Body of pancreas (tissue), 4 donors: Measurements from ENCODE around the gene RAB5IF.
A peak's percentile ranks its signal among the peaks of the same experiment; 100 is the strongest.

ENCODE experiments used
- CTCF ChIP-seq, 7 experiments: fragments of 450-650 bp in 4 of 7; fragments of 200-600 bp in 3 of 7; sonication (generic) in 3 of 7; IDR thresholded peaks; one replicate each; pipeline ENCODE4 v1.5.1; 2016 to 2019; ENCODE audit warnings: antibody characterized with exemption in 7 of 7
- POLR2A ChIP-seq, 3 donors: fragments of 450-650 bp; IDR thresholded peaks; one replicate each; pipeline ENCODE4 v1.6.1; 2016; ENCODE audit warnings: antibody characterized with exemption in 3 of 3, mild to moderate bottlenecking in 2 of 3

DNA sequence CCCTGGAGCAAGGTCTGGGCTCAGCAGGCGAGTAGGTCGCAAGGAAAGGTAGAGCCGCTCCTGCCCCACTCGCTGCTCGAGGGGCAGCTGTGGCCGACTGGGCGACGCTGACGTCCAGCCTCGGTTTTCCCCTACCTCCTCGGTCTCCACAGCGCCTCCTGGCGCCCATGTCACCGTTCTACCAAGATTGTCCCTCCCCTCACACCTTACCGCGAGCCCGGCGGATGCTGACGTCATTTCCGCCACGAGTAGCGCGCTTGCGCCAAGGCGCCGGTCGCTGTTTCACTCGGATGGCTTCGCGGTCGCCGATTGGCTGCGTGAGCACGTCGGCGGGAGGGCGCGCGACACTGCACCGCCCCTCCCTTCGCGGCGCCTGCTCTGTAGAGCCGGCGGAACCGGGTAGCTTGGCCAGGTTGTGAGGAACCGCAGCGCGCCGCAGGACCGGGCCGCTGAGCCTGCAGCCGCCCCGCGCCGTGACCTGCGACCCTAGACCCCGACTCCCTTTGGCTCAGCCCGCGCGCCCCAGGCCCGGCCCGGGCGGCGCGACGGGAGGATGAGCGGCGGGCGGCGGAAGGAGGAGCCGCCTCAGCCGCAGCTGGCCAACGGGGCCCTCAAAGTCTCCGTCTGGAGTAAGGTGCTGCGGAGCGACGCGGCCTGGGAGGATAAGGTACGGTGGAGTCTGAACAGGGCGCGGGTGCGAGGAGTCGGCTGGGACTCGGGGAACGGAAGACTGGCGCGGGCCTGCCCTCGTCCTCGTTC lies at the start of gene RAB5IF:
- TF ChIP-seq CTCF (IDR thresholded peaks at IDR 0.05) (peak; percentile 83 to 99 (median 99)), POLR2A (IDR thresholded peaks at IDR 0.05) (peak; percentile 80 to 95 (median 90))
